NCI-H2107 treated with DMSO at 0.1 percent for 48 hours (cell line): Measurements from ENCODE around the gene PPP2R5A.

Experiments used
- DNase-seq: peaks from one replicate; lab custom pipeline; 2025; ENCODE audit not compliant: unreplicated experiment; lab: John Stamatoyannopoulos, UW

Gene PPP2R5A

DNA sequence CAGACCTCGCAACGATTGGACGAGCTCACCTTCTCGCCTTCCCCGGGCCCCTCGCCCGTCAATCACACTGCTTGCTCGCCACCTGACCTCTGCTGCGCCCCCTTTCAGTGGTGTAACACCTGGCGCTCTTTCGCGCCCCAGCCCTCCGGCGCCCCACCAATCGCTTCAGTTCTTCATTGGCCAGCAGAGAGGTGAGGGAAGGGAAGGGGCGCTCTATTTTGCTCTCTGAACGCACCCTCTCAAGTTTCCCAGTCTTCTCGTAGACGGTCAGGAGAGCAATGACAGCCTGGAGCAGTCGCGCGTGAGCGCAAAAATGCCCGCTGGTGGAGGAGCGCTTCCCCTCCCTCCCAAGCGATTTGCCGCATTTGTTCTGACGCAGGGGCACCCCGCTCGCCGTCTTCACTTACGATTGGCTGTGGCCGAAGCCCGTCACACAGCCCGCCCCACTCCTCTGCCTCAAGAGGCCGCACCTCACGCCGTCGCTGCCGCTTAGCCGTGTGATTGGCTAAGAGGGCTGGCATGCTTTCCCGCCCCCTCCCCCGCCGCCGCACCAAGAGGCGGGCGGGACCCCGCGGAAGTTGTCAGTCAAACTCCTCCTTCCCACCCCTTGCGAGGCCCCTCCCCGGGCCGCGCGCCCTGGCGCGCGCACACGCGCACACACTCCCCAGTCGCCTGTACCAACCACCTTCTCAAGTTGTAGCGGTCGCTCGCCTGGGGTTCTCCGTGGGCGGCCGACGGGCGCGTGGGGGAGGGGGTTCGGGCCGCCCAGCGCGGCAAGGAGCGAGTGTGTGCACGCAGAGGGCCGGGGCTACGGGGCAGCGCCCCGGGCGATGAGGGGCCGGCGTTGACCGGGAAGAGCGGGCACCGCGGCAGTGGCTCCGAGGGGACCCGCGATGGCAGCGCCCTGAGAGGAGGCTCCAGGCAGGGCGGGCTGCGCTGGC is at the start of gene PPP2R5A:
Gene PPP2R5A (plus strand): TSS at position 667 of the 941 bp plus-strand sequence. CDS start 701 bp downstream, outside the sequence.
- peak; percentile 97 for DNase-seq

DNA sequence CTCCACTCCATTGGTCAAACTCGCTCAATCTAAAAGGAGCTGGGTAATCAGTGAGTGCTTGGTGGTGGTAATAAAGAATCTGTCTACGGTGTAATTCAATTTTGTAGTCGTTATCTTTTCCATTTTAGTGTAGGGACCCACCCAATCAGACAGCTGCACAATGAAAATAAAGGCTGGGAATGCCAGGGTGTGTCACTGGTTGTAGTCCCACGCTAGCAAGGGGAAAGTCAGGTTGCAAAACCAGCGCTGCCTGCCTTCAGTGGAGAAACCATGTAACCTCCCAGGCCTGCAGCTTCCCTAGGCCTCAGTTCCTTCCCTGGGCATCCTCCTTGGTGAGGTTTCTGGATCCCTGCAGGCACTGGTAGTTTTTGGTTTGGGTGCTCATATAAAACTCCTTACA is 49.4 kb upstream of the PPP2R5A start:
- no peak for DNase-seq

GRCh38 chr1:212236664-212237220 is 48.5 kb upstream of the PPP2R5A start:
- no peak for DNase-seq

- DNase-seq = no peak
Measured at GRCh38 chr1:212237651-212238050, 47.6 kb upstream of the PPP2R5A start.

GRCh38 chr1:212238552-212238951 is 46.7 kb upstream of the PPP2R5A start:
- no peak for DNase-seq

DNA sequence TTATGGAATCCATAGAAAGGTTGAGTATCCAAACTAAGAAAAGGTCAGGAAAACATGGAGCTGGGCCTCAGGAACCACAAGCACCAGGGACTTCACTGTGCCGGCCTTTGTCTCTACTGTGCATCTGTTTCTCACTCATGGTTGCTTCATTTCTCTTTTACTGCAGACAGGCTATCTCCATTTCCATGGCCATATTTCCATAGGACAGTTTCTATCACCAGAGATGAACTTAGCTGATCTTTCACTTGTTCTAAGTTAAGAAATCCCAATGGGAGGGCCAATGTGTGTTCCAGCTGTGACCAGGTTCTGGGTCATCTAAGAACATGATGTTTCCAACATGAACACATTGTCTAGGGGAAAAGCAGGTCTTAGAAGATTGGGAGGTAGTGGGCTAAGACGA is 43.7 kb upstream of the PPP2R5A start:
- no peak for DNase-seq

DNA sequence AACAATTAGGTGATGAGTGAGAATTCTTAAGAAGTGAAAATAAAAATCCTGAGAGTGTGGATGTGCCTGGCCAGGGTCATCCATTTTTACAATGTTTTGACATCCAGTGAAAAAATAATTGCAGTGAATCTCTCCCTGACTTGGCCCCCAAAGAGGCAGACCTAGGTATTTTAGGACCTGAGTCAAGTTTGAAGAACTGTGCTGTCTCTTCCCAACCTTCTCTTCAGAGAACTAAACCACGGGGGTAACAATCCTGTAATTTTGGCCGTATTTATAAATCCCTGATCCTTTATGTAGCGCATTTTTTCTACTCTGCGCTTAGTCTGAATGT is 43.3 kb upstream of the PPP2R5A start:
- DNase-seq = no peak

DNA sequence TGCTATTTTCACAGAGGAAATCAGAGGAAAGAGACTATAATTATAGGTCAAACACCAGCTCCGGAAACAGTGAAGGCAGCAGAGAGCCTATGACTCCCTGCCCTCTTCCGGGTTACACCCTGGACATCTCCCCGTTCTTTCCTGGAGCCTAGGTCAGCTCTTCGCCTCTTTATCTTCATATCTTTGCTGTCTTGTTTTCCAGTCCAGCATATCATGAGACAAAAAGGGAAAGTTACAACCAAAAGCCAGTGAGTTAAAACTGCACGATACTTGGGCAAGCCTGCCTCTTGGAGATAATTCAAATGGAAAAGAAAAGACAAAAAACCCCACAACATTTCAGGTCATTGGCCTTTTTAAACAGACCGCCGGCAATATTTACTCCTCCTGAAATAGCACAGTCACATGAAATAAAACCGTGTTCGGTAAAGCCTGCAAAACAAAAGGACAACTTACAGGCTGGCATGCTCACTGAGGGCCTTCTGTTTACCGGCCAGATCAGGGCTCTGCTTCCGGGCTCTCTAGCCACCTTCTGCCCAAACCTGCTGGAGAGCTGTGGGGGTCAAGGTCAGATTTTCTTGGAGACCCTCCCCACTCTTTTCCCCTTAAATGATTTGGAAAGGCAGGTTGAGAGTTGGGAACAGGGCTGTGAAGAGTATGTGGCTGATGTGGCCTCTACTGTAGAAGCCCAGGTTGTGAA is 42.8 kb upstream of the PPP2R5A start:
- no peak for DNase-seq

- no peak for DNase-seq
Measured at GRCh38 chr1:212242985-212243308, 42.3 kb upstream of the PPP2R5A start.

GRCh38 chr1:212244441-212244840 is 40.8 kb upstream of the PPP2R5A start:
- DNase-seq = peak; percentile 28

DNA sequence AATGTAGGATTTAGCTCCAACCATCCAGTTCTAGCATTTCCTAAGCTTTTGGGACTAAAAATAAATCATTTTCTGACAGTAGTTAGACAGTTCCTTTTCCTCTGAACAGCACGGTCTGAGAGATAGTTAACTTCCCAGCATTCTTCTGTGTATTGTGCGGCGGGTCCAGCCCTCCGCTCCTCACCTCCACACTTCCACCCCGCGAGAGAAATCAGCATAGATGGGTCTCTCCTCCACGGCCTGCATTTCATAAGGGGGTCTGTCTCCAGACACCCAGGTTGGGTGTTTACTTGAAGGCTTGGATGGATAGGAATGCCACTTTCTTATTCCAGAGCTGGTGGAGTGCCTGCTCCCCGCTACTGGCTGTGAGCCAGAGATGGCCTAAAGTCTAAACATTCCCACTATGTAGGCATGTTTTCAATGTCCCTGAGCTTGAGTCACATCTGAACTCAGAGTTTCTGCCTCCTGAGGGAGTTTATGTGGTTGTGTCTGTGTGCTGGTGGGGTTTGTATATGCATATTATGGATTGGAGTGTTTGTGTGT is 38.0 kb upstream of the PPP2R5A start:
- no peak for DNase-seq

GRCh38 chr1:212247988-212248387 is 37.2 kb upstream of the PPP2R5A start:
- no peak for DNase-seq

DNA sequence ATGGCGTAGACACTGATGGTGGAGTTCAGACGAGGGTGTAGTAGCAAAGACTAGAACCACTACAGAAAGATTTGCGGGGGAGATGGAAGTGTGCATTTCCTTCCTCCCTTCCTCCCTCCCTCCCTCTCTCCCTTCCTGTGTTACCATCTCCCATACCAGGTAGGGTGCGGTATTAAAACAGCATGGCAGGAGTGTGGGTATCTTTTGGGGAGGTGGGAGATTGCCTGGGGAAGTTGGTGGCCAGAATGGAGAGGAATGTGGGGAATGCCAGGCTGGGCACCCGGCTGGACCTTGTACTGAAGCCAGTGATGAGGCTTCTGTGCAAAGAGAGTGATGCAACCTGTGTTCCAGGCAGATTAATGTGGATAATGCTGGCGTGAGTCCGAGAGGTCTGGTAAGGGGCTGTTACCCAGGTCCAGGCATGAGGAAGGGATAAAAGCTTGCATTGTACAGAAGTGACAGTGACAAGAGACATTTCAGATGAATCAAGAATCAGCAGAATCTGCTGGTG is 30.3 kb upstream of the PPP2R5A start:
- DNase-seq = no peak

DNA sequence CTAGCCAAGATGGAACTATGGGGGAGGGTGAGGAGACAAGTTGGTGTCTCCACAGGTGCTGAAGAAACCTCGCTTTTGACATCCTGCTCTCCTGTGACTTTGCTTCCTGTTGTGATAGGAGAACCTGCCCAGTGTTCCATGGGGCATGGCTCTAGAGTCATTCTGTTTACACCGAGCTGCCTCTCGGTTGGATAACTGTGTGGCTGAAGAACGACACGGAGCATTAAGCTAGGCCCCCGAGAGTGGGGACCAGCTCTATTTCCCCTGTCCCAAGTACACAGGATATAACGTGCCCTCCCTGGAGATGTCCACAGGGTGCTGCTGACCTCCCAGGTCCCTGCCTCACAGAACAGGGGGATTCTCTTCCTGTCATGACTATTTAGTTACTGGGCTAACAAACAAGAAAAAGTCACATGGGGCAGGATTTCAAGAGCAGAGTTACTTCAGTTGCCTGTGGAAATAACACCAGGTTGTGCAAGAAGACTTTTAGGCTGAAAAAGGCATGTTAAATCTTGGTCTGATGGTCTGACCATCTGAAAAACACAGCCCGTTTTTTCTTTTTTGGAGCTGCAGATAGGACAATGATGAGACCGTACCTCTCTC is 29.4 kb upstream of the PPP2R5A start:
- no peak for DNase-seq

GRCh38 chr1:212256369-212256768 is 28.8 kb upstream of the PPP2R5A start:
- DNase-seq = no peak

DNA sequence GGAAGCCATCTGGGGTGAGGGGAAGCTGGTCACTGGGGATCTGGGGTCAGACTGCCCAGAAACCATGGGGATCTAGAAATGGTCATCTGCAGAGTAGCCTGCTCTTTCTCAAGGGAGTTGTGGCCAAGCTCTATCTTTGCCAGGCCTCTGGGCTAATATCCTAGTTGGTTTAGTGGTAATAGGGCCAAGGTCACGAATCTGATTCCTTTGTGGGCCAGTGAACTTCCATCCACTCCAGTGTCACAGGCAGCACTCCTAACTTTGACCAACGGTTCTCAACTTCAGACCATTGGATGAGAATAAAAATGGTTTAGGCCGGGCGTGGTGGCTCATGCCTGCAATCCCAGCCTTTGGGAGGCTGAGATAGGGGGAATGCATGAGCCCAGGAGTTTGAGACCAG is 28.1 kb upstream of the PPP2R5A start:
- no peak for DNase-seq

DNA sequence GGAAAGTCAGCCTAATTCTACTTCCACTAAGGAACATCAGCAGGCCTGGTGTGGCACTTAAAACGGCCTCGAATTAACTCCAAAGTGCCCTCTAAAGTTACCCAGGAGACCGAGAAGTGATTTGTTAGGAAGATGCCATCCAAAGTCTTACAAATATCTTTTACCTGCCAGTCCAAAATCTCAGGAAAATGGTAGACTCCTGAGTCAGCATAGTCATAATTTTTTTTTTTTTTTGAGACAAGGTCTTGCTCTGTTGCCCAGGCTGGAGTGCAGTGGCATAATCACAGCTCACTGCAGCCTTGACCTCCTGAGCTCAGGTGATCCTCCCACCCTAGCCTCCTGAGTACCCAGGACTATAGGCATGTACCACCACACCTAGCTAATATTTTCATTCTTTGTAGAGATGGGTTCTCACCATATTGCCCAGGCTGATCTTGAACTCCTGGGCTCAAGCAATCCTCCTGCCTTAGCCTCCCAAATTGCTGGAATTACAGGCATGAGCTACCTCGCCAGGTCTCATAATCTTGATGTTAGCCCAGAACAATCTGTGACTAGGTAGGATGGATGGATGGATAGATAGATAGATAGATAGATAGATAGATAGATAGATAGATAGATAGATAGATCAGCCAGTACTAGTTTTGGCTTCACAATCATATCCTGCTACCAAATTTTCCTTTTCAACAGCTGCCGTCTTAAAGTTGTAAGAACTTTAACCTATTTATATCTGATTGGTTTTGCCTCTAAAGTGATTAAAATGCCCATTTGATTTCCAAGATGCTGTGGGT is 25.3 kb upstream of the PPP2R5A start:
- no peak for DNase-seq

- DNase-seq = no peak
Measured at GRCh38 chr1:212260557-212261355, 24.5 kb upstream of the PPP2R5A start.

DNA sequence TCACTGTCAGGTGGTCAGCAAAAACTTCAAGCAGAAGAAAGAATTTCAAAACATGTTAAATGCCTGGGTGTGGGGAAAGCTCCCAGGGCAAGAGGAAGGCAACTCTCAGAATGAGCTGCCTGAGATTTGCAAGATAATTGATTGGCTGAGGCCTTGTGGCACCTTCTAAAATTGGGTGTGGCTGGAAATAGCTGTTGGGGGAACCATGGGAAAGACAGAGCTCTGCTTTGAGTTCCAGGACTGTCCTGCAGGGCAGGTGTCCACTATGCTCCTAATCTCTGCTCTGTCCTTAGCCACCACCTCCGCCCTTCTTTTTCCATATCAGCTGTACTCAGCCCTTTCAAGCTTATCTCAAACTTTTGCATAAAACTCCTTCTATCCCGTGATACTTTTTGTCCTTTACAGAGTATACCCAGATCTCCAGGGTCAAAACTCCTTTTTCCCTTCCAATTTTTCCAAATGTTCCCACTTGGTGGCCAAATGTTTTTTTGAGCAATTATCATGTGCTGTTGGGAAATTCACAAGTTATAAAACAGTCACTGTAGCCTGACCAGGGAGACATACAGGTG is 23.8 kb upstream of the PPP2R5A start:
- no peak for DNase-seq
